ENCODE measurements around the gene VPS26C.

GRCh38 chr21:37219761-37220432 lies 47.2 kb downstream of the VPS26C start:
- TF ChIP-seq NFIB (CRISPR knock-in tag; IDR thresholded peaks at IDR 0.05; ENCODE audit: borderline replicate concordance) (no peak), ZZZ3 (CRISPR knock-in tag; IDR thresholded peaks at IDR 0.05; ENCODE audit: borderline replicate concordance) (no peak), YY1 (IDR thresholded peaks at IDR 0.05; ENCODE audit: insufficient read depth, insufficient replicate concordance, low read depth, low read length) (no peak), ASH2L (IDR thresholded peaks at IDR 0.05; ENCODE audit: insufficient read length, low read depth, low read length) (no peak), SP1 (IDR thresholded peaks at IDR 0.05) (no peak), SP1 (CRISPR knock-in tag; IDR thresholded peaks at IDR 0.05) (no peak), SIN3A (IDR thresholded peaks at IDR 0.05; ENCODE audit: borderline replicate concordance, low read depth, low read length) (no peak)
- TF ChIP-seq, protein P1, sequence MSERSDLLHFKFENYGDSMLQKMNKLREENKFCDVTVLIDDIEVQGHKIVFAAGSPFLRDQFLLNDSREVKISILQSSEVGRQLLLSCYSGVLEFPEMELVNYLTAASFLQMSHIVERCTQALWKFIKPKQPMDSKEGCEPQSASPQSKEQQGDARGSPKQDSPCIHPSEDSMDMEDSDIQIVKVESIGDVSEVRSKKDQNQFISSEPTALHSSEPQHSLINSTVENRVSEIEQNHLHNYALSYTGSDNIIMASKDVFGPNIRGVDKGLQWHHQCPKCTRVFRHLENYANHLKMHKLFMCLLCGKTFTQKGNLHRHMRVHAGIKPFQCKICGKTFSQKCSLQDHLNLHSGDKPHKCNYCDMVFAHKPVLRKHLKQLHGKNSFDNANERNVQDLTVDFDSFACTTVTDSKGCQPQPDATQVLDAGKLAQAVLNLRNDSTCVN (CRISPR knock-in tag; IDR thresholded peaks at IDR 0.05; ENCODE audit: borderline replicate concordance), result no peak

Data from HepG2 (cell line).